GM18505 (cell line): ENCODE data around the gene SORCS2.

Experiments used
- ATAC-seq: cut with Tn5 transposase; IDR thresholded peaks from one replicate; pipeline ENCODE4 v1.9.1; 2021; ENCODE audit not compliant: unreplicated experiment
- POLR2A ChIP-seq: IDR thresholded peaks from 4 replicates; pipeline ENCODE4 v1.6.1; 2011; ENCODE audit warnings: borderline replicate concordance; ENCODE audit not compliant: insufficient read depth, insufficient read length; ENCODE audit errors: extremely low read depth

The SORCS2 gene

GRCh38 chr4:7201420-7202305 is 9.3 kb downstream of the SORCS2 start:
- no peak for ATAC-seq

GRCh38 chr4:7202411-7202810 is 10.1 kb downstream of the SORCS2 start:
- no peak for TF ChIP-seq POLR2A
- ATAC-seq, result no peak

More at GRCh38 chr4:7201420-7202305, 9.3 kb downstream of the SORCS2 start:
- TF ChIP-seq POLR2A, result no peak

- ATAC-seq, result no peak
- no peak for TF ChIP-seq POLR2A
These were observed 12.5 kb downstream of the SORCS2 start for GRCh38 chr4:7204656-7205387.

- TF ChIP-seq POLR2A, result no peak
- no peak for ATAC-seq
These were observed 14.0 kb downstream of the SORCS2 start for GRCh38 chr4:7206385-7206784.

- ATAC-seq, result no peak
- no peak for TF ChIP-seq POLR2A
These were observed 14.7 kb downstream of the SORCS2 start for GRCh38 chr4:7206911-7207567.

- TF ChIP-seq POLR2A, result no peak
- no peak for ATAC-seq
These were observed 15.4 kb downstream of the SORCS2 start for GRCh38 chr4:7207628-7208231.

- TF ChIP-seq POLR2A, result no peak
These were observed 16.4 kb downstream of the SORCS2 start for GRCh38 chr4:7208509-7209451.

GRCh38 chr4:7209699-7210098 is 17.4 kb downstream of the SORCS2 start:
- TF ChIP-seq POLR2A, result no peak

More at GRCh38 chr4:7208509-7209451, 16.4 kb downstream of the SORCS2 start:
- ATAC-seq, result no peak

GRCh38 chr4:7210824-7211223 is 18.5 kb downstream of the SORCS2 start:
- ATAC-seq, result no peak
- TF ChIP-seq POLR2A, result no peak

More at GRCh38 chr4:7209699-7210098, 17.4 kb downstream of the SORCS2 start:
- no peak for ATAC-seq

GRCh38 chr4:7212101-7212674 is 19.9 kb downstream of the SORCS2 start:
- ATAC-seq, result no peak
- no peak for TF ChIP-seq POLR2A

- no peak for ATAC-seq
- no peak for TF ChIP-seq POLR2A
These were observed 20.6 kb downstream of the SORCS2 start for GRCh38 chr4:7212921-7213320.

- no peak for TF ChIP-seq POLR2A
- ATAC-seq, result no peak
These were observed 21.5 kb downstream of the SORCS2 start for GRCh38 chr4:7213807-7214206.
